Measurements from ENCODE around the gene PML. TPM values are rescaled to one million over a fixed set of nuclear protein-coding genes. Genes with fewer than 3 reads are reported as not detected.

PML gene
- total and polyA plus RNA-seq, 7 donors = 9.6 to 129 (median 43.3) TPM

- H3K27me3 ChIP-seq = no peaks in the 10 kb centered on the region
- peaks cover 0 to 38% (median 11%) of the 10 kb centered on the region in 4 donors for H3K36me3 ChIP-seq
- H3K27ac ChIP-seq = peak overlapping the region in 2 of 4 donors; percentile 92 to 95
- intact Hi-C loops (cut with DNase I) = loop anchor here (10.0 kb wide), 2 partner anchors 1457 to 1523 kb away; partner anchors contain the start of genes ARIH1 and SIN3A
- H3K9me3 ChIP-seq = no peaks in the 10 kb centered on the region
- TF ChIP-seq POLR2AphosphoS5 (IDR thresholded peaks at IDR 0.05) (no peak), EP300 (IDR thresholded peaks at IDR 0.05) (no peak), CTCF (IDR thresholded peaks at IDR 0.05) (no peak), POLR2A (IDR thresholded peaks at IDR 0.05) (no peak)
- H3K4me1 ChIP-seq = peaks cover 0 to 79% (median 52%) of the 10 kb centered on the region in 4 donors
- H3K4me3 ChIP-seq = no peak overlapping the region
- DNase-seq = peak; percentile 62
- 96% methylated on average over 27 of the region's 27 CpGs for WGBS, 2 donors
Observed at GRCh38 chr15:73997986-73998385, 3.5 kb downstream of the PML start.

- 69 to 86% methylated on average over 11 of the region's 11 CpGs for WGBS, 2 donors
- Histone ChIP-seq H3K27me3 (no peaks in the 10 kb centered on the region), H3K9me3 (no peaks in the 10 kb centered on the region), H3K36me3 (peaks cover 0 to 22% (median 0%) of the 10 kb centered on the region in 4 donors), H3K27ac (peak overlapping the region; percentile 31 to 84 (median 80)), H3K4me1 (peaks cover 0 to 75% (median 67%) of the 10 kb centered on the region in 4 donors), H3K4me3 (no peak overlapping the region)
- no peak for TF ChIP-seq CTCF (IDR thresholded peaks at IDR 0.05)
- peak; percentile 57 to 90 (median 83) for TF ChIP-seq EP300 (IDR thresholded peaks at IDR 0.05)
- peak; percentile 87 to 97 (median 94) for TF ChIP-seq POLR2AphosphoS5 (IDR thresholded peaks at IDR 0.05)
- intact Hi-C loops (cut with DNase I) = no loop called here
- peak; percentile 75 for DNase-seq
Observed at GRCh38 chr15:74006774-74007639, 12.5 kb downstream of the PML start.

- no peaks in the 10 kb centered on the region for H3K9me3 ChIP-seq
- TF ChIP-seq POLR2AphosphoS5 (IDR thresholded peaks at IDR 0.05) = peak in 1 of 4 donors; percentile 8
- TF ChIP-seq POLR2A (IDR thresholded peaks at IDR 0.05) = no peak
- H3K27me3 ChIP-seq = no peaks in the 10 kb centered on the region
- no peak for DNase-seq
- peaks cover 0 to 78% (median 70%) of the 10 kb centered on the region in 4 donors for H3K4me1 ChIP-seq
- WGBS, 2 donors = 16 to 20% methylated on average over 5 of the region's 5 CpGs
- intact Hi-C loops (cut with DNase I) = no loop called here
- H3K36me3 ChIP-seq = peaks cover 0 to 16% (median 0%) of the 10 kb centered on the region in 4 donors
- peak overlapping the region; percentile 21 to 84 (median 80) for H3K27ac ChIP-seq
- no peak overlapping the region for H3K4me3 ChIP-seq
Observed at GRCh38 chr15:74007820-74008371, 13.4 kb downstream of the PML start.

- intact Hi-C loops (cut with DNase I) = no loop called here
- Histone ChIP-seq H3K9me3 (no peaks in the 10 kb centered on the region), H3K36me3 (peaks cover 0 to 9% (median under 1%) of the 10 kb centered on the region in 4 donors), H3K4me3 (no peak overlapping the region), H3K4me1 (peaks cover 0 to 77% (median 70%) of the 10 kb centered on the region in 4 donors), H3K27ac (peak overlapping the region in 3 of 4 donors; percentile 18 to 82 (median 49)), H3K27me3 (no peaks in the 10 kb centered on the region)
- TF ChIP-seq CTCF (IDR thresholded peaks at IDR 0.05) = no peak
- TF ChIP-seq POLR2A (IDR thresholded peaks at IDR 0.05) = no peak
- no peak for TF ChIP-seq EP300 (IDR thresholded peaks at IDR 0.05)
- TF ChIP-seq POLR2AphosphoS5 (IDR thresholded peaks at IDR 0.05) = no peak
- no peak for DNase-seq
- WGBS, 2 donors = 91 to 92% methylated on average over 3 of the region's 3 CpGs
Observed at GRCh38 chr15:74008901-74009300, 14.4 kb downstream of the PML start.
